CD4-positive, alpha-beta T cell (primary cell): Measurements from ENCODE around the gene MBOAT2. TPM values are rescaled to one million over a fixed set of nuclear protein-coding genes. Genes with fewer than 3 reads are reported as not detected.

Experiments
- ATAC-seq: fragments of 200-7000 bp; cut with Tn5 transposase; one replicate; pipeline ENCODE4 v1.10.0; 2022; ENCODE audit warnings: mild to moderate bottlenecking; ENCODE audit not compliant: poor library complexity
- CTCF ChIA-PET: fragments of 350-600 bp; sonication (Branson Sonifier 250); formaldehyde crosslinking; loops from one replicate; lab custom pipeline; 2021; ENCODE audit warnings: antibody characterized with exemption, inconsistent platforms; lab: Charles Lee
- POLR2A ChIA-PET: fragments of 350-600 bp; sonication (Branson Sonifier 250); formaldehyde crosslinking; loops from one replicate; lab custom pipeline; 2021; ENCODE audit warnings: antibody characterized with exemption, inconsistent platforms; lab: Charles Lee
- DNase-seq, 14 experiments: peaks; one replicate each; pipeline ENCODE4 v3.0.0-alpha.2; 2013 to 2020; ENCODE audit warnings: mixed read lengths in 2 of 14
- H3K27ac ChIP-seq, 2 donors: one replicate each; pipeline versions ENCODE4 v1.5.1 to v1.7.0; 2013; ENCODE audit warnings: low read length in 2 of 2, low read depth in 1 of 2, mild to moderate bottlenecking in 1 of 2
- H3K27me3 ChIP-seq, 2 experiments: 1 replicate in 1 of 2; 2 replicates in 1 of 2; pipeline versions ENCODE4 v1.6.1 to v1.7.0; 2013; ENCODE audit warnings: low read length in 2 of 2, control low read depth in 1 of 2, mild to moderate bottlenecking in 1 of 2, moderate library complexity in 1 of 2; ENCODE audit not compliant: insufficient read depth in 2 of 2, control insufficient read depth in 1 of 2
- H3K36me3 ChIP-seq: one replicate; pipeline ENCODE4 v1.6.1; 2013; ENCODE audit warnings: low read length, control low read depth; ENCODE audit not compliant: insufficient read depth
- H3K4me1 ChIP-seq: one replicate; pipeline ENCODE4 v1.6.1; 2013; ENCODE audit warnings: low read length, control low read depth; ENCODE audit not compliant: insufficient read depth
- H3K4me3 ChIP-seq: one replicate; pipeline ENCODE4 v1.5.1; 2013; ENCODE audit warnings: mild to moderate bottlenecking, low read length, moderate library complexity
- H3K9me3 ChIP-seq, 2 experiments: 1 replicate in 1 of 2; 2 replicates in 1 of 2; pipeline versions ENCODE4 v1.6.1 to v1.7.0; 2013; ENCODE audit warnings: low read length in 2 of 2, mild to moderate bottlenecking in 2 of 2, control low read depth in 1 of 2, moderate library complexity in 1 of 2; ENCODE audit not compliant: control insufficient read depth in 1 of 2, insufficient read depth in 1 of 2
- H3K27ac Mint-ChIP-seq: one replicate; pipeline ENCODE4 v1.8.0; 2020; ENCODE audit warnings: mixed read lengths
- H3K27me3 Mint-ChIP-seq: one replicate; pipeline ENCODE4 v1.8.0; 2021; ENCODE audit warnings: mixed read lengths
- H3K36me3 Mint-ChIP-seq: one replicate; pipeline ENCODE4 v1.8.0; 2021; ENCODE audit warnings: low read depth, mixed read lengths
- H3K4me1 Mint-ChIP-seq: one replicate; pipeline ENCODE4 v1.8.0; 2021; ENCODE audit warnings: low read depth, mixed read lengths
- H3K4me3 Mint-ChIP-seq: one replicate; pipeline ENCODE4 v1.8.0; 2020; ENCODE audit warnings: mild to moderate bottlenecking, mixed read lengths
- H3K9me3 Mint-ChIP-seq: one replicate; pipeline ENCODE4 v1.8.0; 2020; ENCODE audit warnings: mixed read lengths
- intact Hi-C, 2 experiments: fragments of 100-400 bp; cut with DNase I in 1 of 2; cut with micrococcal nuclease in 1 of 2; formaldehyde crosslinking; loops; one replicate each; pipeline versions ENCODE4 v1.15.1 to v1.9.0; 2023 to 2025; cut with DNase I, micrococcal nuclease
- total RNA-seq, 174 experiments: library from RNA in 2 of 174; stranded (reverse) in 2 of 174; gene quantifications; one replicate each; pipeline ENCODE4 v1.2.3 and lab custom pipeline; 2021 to 2026
- TF ChIP-seq, protein P1 (sequence below): fragments of 200-600 bp; IDR thresholded peaks from one replicate; pipeline ENCODE4 v1.8.0; 2022; ENCODE audit warnings: antibody characterized with exemption, mild to moderate bottlenecking

The MBOAT2 gene
- total RNA-seq, 2 experiments from 2014 or later, result 1.9 to 2.0 TPM

GRCh38 chr2:8867363-8867762 is 136.1 kb downstream of the MBOAT2 start:
- no peak overlapping the region for H3K4me3 ChIP-seq
- DNase-seq, result no peak
- no peak for ATAC-seq
- H3K9me3 ChIP-seq, result no peaks in the 10 kb centered on the region
- H3K4me1 Mint-ChIP-seq, result no peaks in the 10 kb centered on the region
- ChIA-PET CTCF (no interaction called here), POLR2A (no interaction called here)
- TF ChIP-seq, protein P1, sequence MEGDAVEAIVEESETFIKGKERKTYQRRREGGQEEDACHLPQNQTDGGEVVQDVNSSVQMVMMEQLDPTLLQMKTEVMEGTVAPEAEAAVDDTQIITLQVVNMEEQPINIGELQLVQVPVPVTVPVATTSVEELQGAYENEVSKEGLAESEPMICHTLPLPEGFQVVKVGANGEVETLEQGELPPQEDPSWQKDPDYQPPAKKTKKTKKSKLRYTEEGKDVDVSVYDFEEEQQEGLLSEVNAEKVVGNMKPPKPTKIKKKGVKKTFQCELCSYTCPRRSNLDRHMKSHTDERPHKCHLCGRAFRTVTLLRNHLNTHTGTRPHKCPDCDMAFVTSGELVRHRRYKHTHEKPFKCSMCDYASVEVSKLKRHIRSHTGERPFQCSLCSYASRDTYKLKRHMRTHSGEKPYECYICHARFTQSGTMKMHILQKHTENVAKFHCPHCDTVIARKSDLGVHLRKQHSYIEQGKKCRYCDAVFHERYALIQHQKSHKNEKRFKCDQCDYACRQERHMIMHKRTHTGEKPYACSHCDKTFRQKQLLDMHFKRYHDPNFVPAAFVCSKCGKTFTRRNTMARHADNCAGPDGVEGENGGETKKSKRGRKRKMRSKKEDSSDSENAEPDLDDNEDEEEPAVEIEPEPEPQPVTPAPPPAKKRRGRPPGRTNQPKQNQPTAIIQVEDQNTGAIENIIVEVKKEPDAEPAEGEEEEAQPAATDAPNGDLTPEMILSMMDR, result no peak
- intact Hi-C loops, result no loop called here
- no peaks in the 10 kb centered on the region for H3K36me3 ChIP-seq
- H3K4me1 ChIP-seq, result no peaks in the 10 kb centered on the region
- H3K27ac ChIP-seq, result no peak overlapping the region
- no peak overlapping the region for H3K27ac Mint-ChIP-seq
- H3K36me3 Mint-ChIP-seq, result no peaks in the 10 kb centered on the region
- H3K9me3 Mint-ChIP-seq, result no peaks in the 10 kb centered on the region
- no peaks in the 10 kb centered on the region for H3K27me3 Mint-ChIP-seq
- no peaks in the 10 kb centered on the region for H3K27me3 ChIP-seq
- H3K4me3 Mint-ChIP-seq, result no peak overlapping the region

GRCh38 chr2:8863331-8863953 is 140.0 kb downstream of the MBOAT2 start:
- no peak overlapping the region for H3K27ac Mint-ChIP-seq
- no peaks in the 10 kb centered on the region for H3K36me3 ChIP-seq
- no peak overlapping the region for H3K4me3 ChIP-seq
- DNase-seq (no peak), ATAC-seq (no peak)
- no peaks in the 10 kb centered on the region for H3K27me3 Mint-ChIP-seq
- intact Hi-C loops, result no loop called here
- H3K4me1 ChIP-seq, result no peaks in the 10 kb centered on the region
- no peak overlapping the region for H3K27ac ChIP-seq
- ChIA-PET POLR2A (no interaction called here), CTCF (interaction anchor here (0.7 kb wide), 1 partner anchor 16 kb away, joined by 3 read pairs; no protein-coding TSS in a partner anchor)
- H3K4me3 Mint-ChIP-seq, result no peak overlapping the region
- TF ChIP-seq, protein P1, result no peak
- no peaks in the 10 kb centered on the region for H3K9me3 Mint-ChIP-seq
- H3K36me3 Mint-ChIP-seq, result no peaks in the 10 kb centered on the region
- no peaks in the 10 kb centered on the region for H3K4me1 Mint-ChIP-seq
- H3K9me3 ChIP-seq, result no peaks in the 10 kb centered on the region
- no peaks in the 10 kb centered on the region for H3K27me3 ChIP-seq

DNA sequence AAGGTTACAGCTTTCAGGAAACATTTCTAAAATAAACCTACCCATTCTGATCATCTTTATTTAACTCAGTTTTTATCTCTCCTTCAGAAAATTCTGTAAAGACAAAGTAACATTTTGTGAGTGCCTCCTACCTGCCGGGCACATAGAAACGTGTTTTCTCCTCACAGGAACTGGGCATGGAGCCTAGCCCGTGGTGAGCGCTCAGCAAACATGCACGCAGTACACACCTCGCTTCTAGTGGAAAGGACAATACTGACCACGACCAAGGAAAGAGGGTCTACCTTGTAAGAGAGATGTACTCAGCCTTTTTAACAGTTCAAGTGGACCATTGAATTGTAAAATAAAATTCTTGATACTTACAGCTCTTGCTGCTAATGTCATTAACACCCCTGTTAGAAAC is 141.3 kb downstream of the MBOAT2 start:
- DNase-seq, result no peak
- Mint-ChIP-seq H3K4me3 (no peak overlapping the region), H3K36me3 (no peaks in the 10 kb centered on the region), H3K27me3 (no peaks in the 10 kb centered on the region), H3K27ac (no peak overlapping the region), H3K4me1 (no peaks in the 10 kb centered on the region), H3K9me3 (no peaks in the 10 kb centered on the region)
- Histone ChIP-seq H3K4me1 (no peaks in the 10 kb centered on the region), H3K4me3 (no peak overlapping the region), H3K27ac (no peak overlapping the region), H3K27me3 (no peaks in the 10 kb centered on the region), H3K36me3 (no peaks in the 10 kb centered on the region), H3K9me3 (no peaks in the 10 kb centered on the region)
- TF ChIP-seq, protein P1, result no peak
- ATAC-seq, result no peak
- CTCF ChIA-PET, result no interaction called here
- POLR2A ChIA-PET, result no interaction called here
- intact Hi-C loops, result no loop called here
